Adipocyte (in vitro differentiated cells): Measurements from ENCODE around the gene EZR.

Experiments
- DNase-seq: peaks from one replicate; pipeline ENCODE4 v3.0.0-alpha.2; 2015; ENCODE audit warnings: low read depth
- H3K27me3 ChIP-seq: replicated peaks from 2 replicates; pipeline ENCODE4 v1.7.0; 2013; ENCODE audit warnings: mild to moderate bottlenecking, low read length, moderate library complexity; ENCODE audit not compliant: control insufficient read depth, insufficient read depth
- H3K36me3 ChIP-seq: 2 replicates; pipeline ENCODE4 v1.7.0; 2013; ENCODE audit warnings: low read length, mild to moderate bottlenecking, moderate library complexity; ENCODE audit not compliant: control insufficient read depth, insufficient read depth, severe bottlenecking
- H3K4me1 ChIP-seq: 2 replicates; pipeline ENCODE4 v1.7.0; 2013; ENCODE audit warnings: mild to moderate bottlenecking, low read length, moderate library complexity; ENCODE audit not compliant: control insufficient read depth, insufficient read depth
- H3K4me3 ChIP-seq: 2 replicates; pipeline ENCODE4 v1.7.0; 2013; ENCODE audit warnings: mild to moderate bottlenecking, low read length, moderate library complexity
- H3K9ac ChIP-seq: 2 replicates; pipeline ENCODE4 v1.7.0; 2013; ENCODE audit warnings: mild to moderate bottlenecking, low read length, moderate library complexity
- H3K9me3 ChIP-seq: 2 replicates; pipeline ENCODE4 v1.7.0; 2013; ENCODE audit warnings: mild to moderate bottlenecking, low read length, moderate library complexity; ENCODE audit not compliant: control insufficient read depth

The EZR gene

DNA sequence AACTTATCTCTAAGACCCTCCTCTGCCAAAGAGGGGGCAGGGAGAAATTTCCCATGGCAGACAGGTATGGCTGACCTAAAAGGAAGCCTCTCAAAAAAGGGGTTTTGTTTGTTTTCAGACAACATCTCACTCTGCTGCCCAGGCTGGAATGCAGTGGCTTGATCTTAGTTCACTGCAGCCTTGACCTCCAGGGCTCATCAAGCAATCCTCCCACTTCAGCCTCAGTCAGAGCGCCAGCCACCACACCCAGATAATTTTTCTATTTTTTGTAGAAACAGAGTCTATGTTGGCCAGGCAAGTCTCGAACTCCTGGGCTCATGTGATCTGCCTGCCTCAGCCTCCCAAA is 3.8 kb downstream of the EZR start:
- H3K36me3 ChIP-seq = no peaks in the 10 kb centered on the region
- peaks cover 7% of the 10 kb centered on the region for H3K4me1 ChIP-seq
- no peaks in the 10 kb centered on the region for H3K27me3 ChIP-seq
- H3K9ac ChIP-seq = no peak overlapping the region
- no peaks in the 10 kb centered on the region for H3K9me3 ChIP-seq
- no peak for DNase-seq
- H3K4me3 ChIP-seq = no peak overlapping the region

DNA sequence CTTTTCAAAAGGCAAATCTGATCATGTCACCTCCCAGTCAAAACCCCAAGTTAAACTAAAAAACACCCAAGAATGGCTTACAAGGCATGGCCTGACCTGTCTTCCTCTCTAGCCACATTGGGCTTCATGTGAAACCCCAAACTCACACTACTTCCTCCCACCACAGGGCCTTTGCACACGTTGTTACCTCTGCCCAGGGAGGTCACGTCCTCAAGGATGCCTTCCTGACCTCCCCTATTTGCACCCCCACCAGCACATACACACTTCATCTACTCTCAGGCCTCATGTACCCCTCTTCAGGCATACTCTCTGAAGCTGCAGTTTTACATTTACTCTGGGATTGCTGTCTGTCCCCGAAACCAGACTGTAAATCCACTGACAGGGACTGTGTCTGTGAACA is 6.1 kb downstream of the EZR start:
- H3K9me3 ChIP-seq = no peaks in the 10 kb centered on the region
- DNase-seq = no peak
- no peak overlapping the region for H3K9ac ChIP-seq
- no peak overlapping the region for H3K4me3 ChIP-seq
- H3K36me3 ChIP-seq = no peaks in the 10 kb centered on the region
- H3K4me1 ChIP-seq = peaks cover 10% of the 10 kb centered on the region
- H3K27me3 ChIP-seq = no peaks in the 10 kb centered on the region

DNA sequence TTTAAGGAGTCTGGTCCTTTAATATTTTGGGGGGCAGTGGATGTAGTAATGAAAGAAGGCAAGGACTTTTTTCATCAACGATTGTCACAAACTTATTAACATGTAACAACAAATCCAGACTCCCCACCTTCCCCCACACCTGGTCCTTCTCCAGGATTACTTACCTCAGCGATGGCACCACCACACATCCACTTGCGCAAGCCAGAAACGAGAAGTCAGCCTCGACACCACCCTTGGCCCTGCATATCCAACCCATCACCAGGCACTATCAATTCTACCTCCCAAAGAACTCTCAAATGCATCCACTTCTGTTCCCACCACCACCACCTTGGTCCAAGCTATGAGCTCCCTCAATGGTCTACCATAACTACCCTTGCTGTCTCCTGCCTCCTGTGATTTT is 6.6 kb downstream of the EZR start:
- Histone ChIP-seq H3K36me3 (no peaks in the 10 kb centered on the region), H3K27me3 (no peaks in the 10 kb centered on the region), H3K9ac (no peak overlapping the region), H3K9me3 (no peaks in the 10 kb centered on the region), H3K4me3 (no peak overlapping the region), H3K4me1 (peaks cover 6% of the 10 kb centered on the region)
- DNase-seq = no peak

DNA sequence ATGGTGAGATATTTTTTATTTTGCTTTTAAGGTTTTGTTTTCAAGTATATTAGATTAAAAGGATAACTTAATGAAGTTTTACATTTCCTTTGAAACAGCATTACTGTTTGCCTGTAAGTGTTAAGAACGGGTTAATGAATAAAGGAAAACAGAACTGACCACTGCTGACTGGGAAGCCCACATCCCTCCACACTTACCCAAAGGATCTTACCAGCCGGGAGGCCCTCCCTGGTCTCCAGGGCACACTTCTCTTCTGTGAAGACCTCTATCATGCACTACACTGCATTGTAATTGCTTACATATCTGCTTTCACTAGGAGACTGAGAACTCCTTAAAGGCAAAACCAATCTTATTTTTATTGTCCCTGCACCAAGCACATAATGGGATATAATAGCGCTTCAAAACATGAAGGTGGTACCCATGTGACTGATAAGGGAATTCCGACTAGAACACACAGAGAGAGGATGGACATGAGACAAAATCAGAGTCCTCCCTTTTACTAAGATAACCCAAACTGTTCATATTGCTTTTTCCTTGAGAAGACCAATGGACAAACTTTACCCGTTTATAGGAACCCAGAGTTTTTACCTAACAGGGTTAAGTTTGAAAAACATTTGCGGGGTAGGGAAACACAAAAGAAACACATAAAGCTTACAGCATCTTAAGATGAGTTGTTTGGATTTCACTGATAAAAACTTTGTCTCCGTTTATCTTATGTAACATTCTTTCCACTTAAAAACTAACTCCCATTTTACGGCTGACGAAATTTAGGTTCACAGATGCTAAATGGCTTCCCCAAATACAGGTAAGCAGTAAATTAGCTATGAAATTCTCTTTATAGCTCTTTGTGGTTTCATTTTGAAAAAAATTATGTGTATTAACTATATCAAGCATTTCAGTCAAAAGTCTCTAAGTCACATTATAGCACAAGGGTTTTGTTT is 8.7 kb downstream of the EZR start:
- Histone ChIP-seq H3K9ac (no peak overlapping the region), H3K27me3 (no peaks in the 10 kb centered on the region), H3K36me3 (no peaks in the 10 kb centered on the region), H3K4me3 (no peak overlapping the region), H3K9me3 (no peaks in the 10 kb centered on the region), H3K4me1 (peaks cover 3% of the 10 kb centered on the region)
- DNase-seq = no peak

DNA sequence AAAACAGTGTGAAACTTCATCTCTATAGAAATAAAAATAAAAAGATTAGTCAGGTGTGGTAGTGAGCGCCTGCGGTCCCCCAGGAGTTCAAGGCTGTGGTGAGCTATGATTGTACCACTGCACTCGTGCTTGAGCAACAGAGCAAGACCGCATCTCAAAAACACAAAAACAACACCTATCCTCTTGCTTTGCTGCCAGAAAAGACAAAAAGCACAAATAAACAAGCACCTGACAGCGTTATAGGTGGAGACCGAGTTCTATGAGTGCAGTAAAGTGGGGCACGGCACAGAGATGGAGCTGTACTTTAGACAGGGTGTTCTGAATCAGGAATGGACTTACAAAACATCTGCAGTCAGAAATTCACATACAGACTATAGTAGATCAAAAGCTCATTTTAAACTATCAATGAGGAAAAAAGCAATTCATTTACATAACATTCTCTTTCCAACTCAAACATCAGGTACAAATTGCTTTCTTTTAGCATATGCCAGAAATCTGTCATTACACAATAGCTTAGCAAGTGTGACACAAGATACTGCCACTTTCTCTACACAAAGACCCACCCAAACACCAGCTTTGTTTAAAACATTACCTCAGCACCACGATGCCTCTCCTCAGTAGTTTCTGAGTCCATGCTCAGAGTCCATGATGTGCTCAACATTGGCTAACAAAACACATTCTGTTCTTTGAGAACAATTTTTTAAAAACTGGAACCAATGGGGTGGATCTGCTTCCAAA is 10.1 kb downstream of the EZR start:
- H3K4me1 ChIP-seq = peaks cover 3% of the 10 kb centered on the region

DNA sequence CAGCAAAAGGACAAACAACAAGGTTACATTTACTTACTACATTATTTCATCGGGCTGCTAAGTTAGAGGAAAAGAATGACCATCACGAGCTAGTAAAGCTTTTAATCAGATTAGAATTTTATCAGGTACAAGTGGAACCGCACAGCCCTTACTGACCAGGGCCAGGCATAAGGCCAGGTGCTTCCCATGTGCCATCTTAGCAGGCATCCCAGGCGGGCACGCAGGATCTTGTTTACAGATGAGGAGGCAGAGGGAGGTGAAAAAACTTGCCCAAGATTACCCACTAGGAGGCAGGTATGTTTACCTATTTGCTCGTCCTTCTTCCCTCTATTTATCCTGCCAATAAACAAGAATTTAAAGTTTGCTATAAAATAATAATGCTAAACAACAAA is 10.7 kb downstream of the EZR start:
- Histone ChIP-seq H3K36me3 (no peaks in the 10 kb centered on the region), H3K4me1 (peaks cover 7% of the 10 kb centered on the region), H3K27me3 (no peaks in the 10 kb centered on the region), H3K9me3 (no peaks in the 10 kb centered on the region), H3K9ac (no peak overlapping the region), H3K4me3 (no peak overlapping the region)
- no peak for DNase-seq

More for the DNA sequence above, 10.1 kb downstream of the EZR start:
- peak; percentile 40 for DNase-seq
- Histone ChIP-seq H3K9me3 (no peaks in the 10 kb centered on the region), H3K27me3 (no peaks in the 10 kb centered on the region), H3K36me3 (no peaks in the 10 kb centered on the region), H3K4me3 (no peak overlapping the region), H3K9ac (no peak overlapping the region)

DNA sequence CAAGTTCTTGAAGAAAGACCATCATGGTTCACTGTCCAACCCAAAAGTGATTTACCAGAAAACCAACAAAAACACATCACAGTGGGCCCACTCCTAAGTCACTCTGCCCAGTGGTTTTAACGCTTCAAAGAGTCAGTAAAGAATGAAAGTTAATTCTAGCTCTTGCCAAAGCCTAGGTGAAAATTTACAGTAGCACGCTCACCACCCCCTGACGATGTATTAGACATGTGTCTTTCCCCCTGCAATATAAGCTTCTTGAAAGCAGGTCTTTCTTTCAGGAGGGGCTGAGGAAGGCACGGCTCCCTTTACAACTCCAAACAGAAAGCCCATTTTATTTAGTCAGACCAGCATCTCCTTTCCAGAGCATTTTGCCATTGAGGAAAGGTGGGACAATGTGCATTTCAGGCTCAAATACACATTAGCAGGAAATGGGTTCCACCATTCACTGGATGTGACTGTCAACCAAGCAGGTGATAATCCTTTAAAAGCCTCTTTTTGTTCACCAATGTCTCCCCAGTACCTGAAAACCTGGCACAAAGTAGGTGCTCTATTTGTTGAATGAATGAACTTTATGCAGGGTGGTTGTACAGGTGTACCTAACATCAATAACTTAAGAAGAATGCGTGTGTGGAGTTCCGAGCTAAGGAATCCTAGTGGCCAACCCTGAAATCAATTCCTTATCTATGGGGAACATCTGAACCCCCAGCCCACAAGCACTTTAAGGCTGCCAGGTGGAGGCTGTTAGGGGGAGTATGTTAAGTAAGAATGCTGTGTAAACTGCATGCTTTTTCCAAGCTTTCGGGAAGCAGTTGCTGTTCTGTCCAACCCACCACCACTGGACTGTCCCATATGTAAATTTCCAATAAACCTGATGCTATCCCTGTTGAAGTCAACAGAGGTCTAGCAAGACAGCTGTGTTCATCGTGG is 11.4 kb downstream of the EZR start:
- Histone ChIP-seq H3K4me3 (no peak overlapping the region), H3K27me3 (no peaks in the 10 kb centered on the region), H3K36me3 (no peaks in the 10 kb centered on the region), H3K9ac (no peak overlapping the region), H3K4me1 (peaks cover 7% of the 10 kb centered on the region), H3K9me3 (no peaks in the 10 kb centered on the region)
- DNase-seq = no peak

DNA sequence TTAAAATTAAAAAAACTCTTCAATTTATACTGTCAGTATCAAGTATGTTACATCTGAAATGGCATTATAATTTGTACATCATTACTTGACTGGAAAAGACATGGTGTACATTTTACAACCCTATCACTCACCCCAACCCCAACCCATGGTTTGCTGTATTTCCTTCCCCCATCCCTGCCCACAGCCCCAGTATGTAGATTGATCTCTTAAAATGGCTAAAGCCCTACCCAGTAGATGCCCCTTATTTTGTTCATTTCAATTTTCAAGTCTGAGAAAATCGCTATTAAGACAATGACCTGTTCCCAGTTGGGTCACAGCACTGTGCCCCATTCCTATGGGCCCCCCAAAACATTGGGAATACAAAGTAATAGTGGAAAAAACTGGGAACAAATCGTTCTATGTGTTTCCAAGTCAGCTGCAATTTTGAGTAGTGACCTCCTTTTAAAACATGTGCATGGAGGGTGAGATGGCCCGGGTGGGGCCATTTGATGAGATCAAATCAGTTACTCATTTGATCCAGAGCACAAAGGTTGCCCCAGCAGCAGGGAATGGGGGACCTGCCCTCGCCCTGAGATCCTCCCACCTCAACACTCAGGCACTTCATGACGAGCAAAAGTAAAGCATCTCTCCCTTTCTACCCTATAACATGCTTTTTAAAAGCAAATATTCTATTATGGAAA is 13.3 kb downstream of the EZR start:
- Histone ChIP-seq H3K27me3 (no peaks in the 10 kb centered on the region), H3K9ac (no peak overlapping the region), H3K36me3 (no peaks in the 10 kb centered on the region), H3K4me3 (no peak overlapping the region), H3K9me3 (no peaks in the 10 kb centered on the region), H3K4me1 (peaks cover 7% of the 10 kb centered on the region)
- no peak for DNase-seq

DNA sequence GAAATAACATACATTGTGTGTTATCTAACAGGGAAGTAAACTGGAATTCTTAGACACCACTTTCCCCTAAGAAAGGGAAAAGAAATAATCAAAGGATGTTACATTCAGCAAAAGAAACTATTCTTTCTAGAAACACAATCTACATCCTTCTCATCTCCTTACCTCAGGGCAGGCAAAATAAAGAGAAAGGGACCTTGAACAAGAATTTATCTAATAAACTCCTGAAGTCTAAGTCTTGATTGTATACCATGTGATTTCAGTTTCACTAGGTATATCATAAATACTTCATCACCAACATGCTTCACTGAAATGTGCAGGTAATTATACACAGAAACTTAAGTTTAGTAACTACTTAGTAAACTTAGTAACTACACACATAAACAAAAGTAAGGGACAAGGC is 15.0 kb downstream of the EZR start:
- H3K4me3 ChIP-seq = no peak overlapping the region
- no peaks in the 10 kb centered on the region for H3K27me3 ChIP-seq
- no peaks in the 10 kb centered on the region for H3K36me3 ChIP-seq
- H3K4me1 ChIP-seq = peaks cover 9% of the 10 kb centered on the region
- no peaks in the 10 kb centered on the region for H3K9me3 ChIP-seq
- no peak overlapping the region for H3K9ac ChIP-seq
- no peak for DNase-seq

DNA sequence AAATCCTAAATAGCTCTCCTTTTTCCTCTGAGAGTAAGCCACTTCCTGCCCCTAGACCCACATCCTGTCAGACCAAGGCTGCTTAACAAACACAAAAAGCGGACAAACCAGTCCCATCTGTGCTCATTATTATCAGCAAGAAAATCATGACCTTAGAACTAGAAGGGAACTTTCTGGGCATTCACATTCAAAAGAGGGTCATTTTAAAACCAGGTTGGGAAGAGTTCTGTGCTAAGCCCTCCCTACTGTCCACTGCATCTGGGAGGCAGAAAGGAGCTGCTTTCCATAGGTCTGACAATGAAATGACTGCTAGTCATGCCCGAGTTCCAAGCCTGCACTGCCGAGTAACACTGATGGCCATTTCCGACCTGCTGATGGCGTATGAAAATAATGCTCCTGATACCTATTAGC is 15.4 kb downstream of the EZR start:
- no peaks in the 10 kb centered on the region for H3K9me3 ChIP-seq
- H3K36me3 ChIP-seq = no peaks in the 10 kb centered on the region
- no peaks in the 10 kb centered on the region for H3K27me3 ChIP-seq
- peaks cover 12% of the 10 kb centered on the region for H3K4me1 ChIP-seq
- H3K9ac ChIP-seq = no peak overlapping the region
- no peak for DNase-seq
- no peak overlapping the region for H3K4me3 ChIP-seq
